Measurements from ENCODE around the gene ASF1A. TPM values are rescaled to one million over a fixed set of nuclear protein-coding genes. Genes with fewer than 3 reads are reported as not detected.

The ASF1A gene
- total and polyA plus RNA-seq, 2 experiments from 2014 or later, result 25.4 to 72.2 TPM

DNA sequence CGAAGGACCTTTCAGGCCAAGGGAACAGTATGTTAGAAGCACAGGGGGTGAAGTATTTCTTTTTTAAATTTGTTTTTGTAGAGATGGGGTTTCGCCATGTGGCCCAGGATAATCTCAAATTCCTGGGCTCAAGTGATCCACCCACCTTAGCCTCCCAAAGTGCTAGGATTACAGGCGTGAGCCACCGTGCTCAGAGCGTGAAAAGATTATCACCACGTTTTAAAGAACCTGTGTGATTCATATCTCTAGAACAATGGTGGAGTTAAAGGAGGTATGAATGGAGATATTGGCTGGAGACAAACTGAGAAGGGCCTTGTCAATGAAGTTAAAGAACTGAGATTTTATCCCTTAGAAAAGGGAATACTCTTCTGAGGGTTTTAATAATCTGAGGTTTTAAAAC is 9.7 kb downstream of the ASF1A start:
- Mint-ChIP-seq H3K9me3 (no peaks in the 10 kb centered on the region), H3K27ac (no peak overlapping the region), H3K4me3 (no peak overlapping the region), H3K4me1 (peaks cover 22% of the 10 kb centered on the region), H3K27me3 (ENCODE audit: insufficient read depth, low read depth, poor library complexity) (peaks cover 2% of the 10 kb centered on the region), H3K36me3 (ENCODE audit: low read depth) (peaks cover 81% of the 10 kb centered on the region)
- Histone ChIP-seq H3K27ac (ENCODE audit: low read depth) (0 out of 2 replicates have a peak overlapping the region, but pooled peaks have one; percentile 48), H3K79me2 (replicated peaks; ENCODE audit: insufficient read depth) (peaks cover 61% of the 10 kb centered on the region), H4K20me1 (replicated peaks; ENCODE audit: insufficient read depth) (peaks cover 38% of the 10 kb centered on the region), H3F3A (replicated peaks; ENCODE audit: low read depth) (no peaks in the 10 kb centered on the region), H3K9me2 (ENCODE audit: insufficient read depth) (no peaks in the 10 kb centered on the region), H3K4me1 (ENCODE audit: insufficient read depth) (peaks cover 14% of the 10 kb centered on the region; the same call in 1 of the 2 replicates), H2AFZ (no peak overlapping the region), H3K4me2 (no peak overlapping the region), H3K36me3 (ENCODE audit: insufficient read depth) (peaks cover 38% of the 10 kb centered on the region), H3K4me3 (no peak overlapping the region), H3K27me3 (ENCODE audit: insufficient read depth) (no peaks in the 10 kb centered on the region)
- no peak for DNase-seq (ENCODE audit: low spot score)
- ATAC-seq, result no peak
- TF ChIP-seq JUNB (IDR thresholded peaks at IDR 0.05; ENCODE audit: unreplicated experiment), result no peak
- TF ChIP-seq, protein P1, sequence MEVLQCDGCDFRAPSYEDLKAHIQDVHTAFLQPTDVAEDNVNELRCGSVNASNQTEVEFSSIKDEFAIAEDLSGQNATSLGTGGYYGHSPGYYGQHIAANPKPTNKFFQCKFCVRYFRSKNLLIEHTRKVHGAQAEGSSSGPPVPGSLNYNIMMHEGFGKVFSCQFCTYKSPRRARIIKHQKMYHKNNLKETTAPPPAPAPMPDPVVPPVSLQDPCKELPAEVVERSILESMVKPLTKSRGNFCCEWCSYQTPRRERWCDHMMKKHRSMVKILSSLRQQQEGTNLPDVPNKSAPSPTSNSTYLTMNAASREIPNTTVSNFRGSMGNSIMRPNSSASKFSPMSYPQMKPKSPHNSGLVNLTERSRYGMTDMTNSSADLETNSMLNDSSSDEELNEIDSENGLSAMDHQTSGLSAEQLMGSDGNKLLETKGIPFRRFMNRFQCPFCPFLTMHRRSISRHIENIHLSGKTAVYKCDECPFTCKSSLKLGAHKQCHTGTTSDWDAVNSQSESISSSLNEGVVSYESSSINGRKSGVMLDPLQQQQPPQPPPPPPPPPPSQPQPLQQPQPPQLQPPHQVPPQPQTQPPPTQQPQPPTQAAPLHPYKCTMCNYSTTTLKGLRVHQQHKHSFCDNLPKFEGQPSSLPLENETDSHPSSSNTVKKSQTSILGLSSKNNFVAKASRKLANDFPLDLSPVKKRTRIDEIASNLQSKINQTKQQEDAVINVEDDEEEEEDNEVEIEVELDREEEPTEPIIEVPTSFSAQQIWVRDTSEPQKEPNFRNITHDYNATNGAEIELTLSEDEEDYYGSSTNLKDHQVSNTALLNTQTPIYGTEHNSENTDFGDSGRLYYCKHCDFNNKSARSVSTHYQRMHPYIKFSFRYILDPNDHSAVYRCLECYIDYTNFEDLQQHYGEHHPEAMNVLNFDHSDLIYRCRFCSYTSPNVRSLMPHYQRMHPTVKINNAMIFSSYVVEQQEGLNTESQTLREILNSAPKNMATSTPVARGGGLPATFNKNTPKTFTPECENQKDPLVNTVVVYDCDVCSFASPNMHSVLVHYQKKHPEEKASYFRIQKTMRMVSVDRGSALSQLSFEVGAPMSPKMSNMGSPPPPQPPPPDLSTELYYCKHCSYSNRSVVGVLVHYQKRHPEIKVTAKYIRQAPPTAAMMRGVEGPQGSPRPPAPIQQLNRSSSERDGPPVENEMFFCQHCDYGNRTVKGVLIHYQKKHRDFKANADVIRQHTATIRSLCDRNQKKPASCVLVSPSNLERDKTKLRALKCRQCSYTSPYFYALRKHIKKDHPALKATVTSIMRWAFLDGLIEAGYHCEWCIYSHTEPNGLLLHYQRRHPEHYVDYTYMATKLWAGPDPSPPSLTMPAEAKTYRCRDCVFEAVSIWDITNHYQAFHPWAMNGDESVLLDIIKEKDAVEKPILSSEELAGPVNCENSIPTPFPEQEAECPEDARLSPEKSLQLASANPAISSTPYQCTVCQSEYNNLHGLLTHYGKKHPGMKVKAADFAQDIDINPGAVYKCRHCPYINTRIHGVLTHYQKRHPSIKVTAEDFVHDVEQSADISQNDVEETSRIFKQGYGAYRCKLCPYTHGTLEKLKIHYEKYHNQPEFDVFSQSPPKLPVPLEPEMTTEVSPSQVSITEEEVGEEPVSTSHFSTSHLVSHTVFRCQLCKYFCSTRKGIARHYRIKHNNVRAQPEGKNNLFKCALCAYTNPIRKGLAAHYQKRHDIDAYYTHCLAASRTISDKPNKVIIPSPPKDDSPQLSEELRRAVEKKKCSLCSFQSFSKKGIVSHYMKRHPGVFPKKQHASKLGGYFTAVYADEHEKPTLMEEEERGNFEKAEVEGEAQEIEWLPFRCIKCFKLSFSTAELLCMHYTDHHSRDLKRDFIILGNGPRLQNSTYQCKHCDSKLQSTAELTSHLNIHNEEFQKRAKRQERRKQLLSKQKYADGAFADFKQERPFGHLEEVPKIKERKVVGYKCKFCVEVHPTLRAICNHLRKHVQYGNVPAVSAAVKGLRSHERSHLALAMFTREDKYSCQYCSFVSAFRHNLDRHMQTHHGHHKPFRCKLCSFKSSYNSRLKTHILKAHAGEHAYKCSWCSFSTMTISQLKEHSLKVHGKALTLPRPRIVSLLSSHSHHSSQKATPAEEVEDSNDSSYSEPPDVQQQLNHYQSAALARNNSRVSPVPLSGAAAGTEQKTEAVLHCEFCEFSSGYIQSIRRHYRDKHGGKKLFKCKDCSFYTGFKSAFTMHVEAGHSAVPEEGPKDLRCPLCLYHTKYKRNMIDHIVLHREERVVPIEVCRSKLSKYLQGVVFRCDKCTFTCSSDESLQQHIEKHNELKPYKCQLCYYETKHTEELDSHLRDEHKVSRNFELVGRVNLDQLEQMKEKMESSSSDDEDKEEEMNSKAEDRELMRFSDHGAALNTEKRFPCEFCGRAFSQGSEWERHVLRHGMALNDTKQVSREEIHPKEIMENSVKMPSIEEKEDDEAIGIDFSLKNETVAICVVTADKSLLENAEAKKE (CRISPR knock-in tag; IDR thresholded peaks at IDR 0.05), result no peak
- TF ChIP-seq ZNF331 (CRISPR knock-in tag; IDR thresholded peaks at IDR 0.05; ENCODE audit: low read depth), result no peak

DNA sequence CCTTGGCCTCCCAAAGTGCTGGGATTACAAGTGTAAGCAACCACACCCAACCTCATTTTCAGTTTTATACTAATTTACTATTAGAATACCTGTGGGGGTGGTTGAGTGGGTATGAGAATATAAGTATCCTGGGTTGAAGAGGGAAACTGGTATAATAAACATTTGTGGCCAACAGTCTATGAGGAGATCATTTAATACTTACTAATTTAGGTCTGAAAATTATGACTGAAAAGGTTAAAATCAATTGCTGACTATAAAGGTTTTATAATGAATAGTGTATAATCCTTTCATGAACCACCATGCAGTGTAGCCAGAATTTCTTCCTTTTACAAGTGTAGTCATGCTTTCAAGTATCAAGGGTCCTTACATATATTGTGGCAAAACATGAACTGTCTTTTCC is 11.1 kb downstream of the ASF1A start:
- Histone ChIP-seq H4K20me1 (replicated peaks; ENCODE audit: insufficient read depth) (peaks cover 28% of the 10 kb centered on the region), H3K9me2 (ENCODE audit: insufficient read depth) (no peaks in the 10 kb centered on the region), H3K4me3 (no peak overlapping the region), H3K27ac (ENCODE audit: low read depth) (no peak overlapping the region), H3K79me2 (replicated peaks; ENCODE audit: insufficient read depth) (peaks cover 47% of the 10 kb centered on the region), H3K4me1 (ENCODE audit: insufficient read depth) (peaks cover 6% of the 10 kb centered on the region; the same call in 1 of the 2 replicates), H3F3A (replicated peaks; ENCODE audit: low read depth) (no peaks in the 10 kb centered on the region), H3K4me2 (no peak overlapping the region), H2AFZ (no peak overlapping the region), H3K27me3 (ENCODE audit: insufficient read depth) (no peaks in the 10 kb centered on the region), H3K36me3 (ENCODE audit: insufficient read depth) (peaks cover 47% of the 10 kb centered on the region)
- Mint-ChIP-seq H3K36me3 (ENCODE audit: low read depth) (peaks cover 79% of the 10 kb centered on the region), H3K9me3 (no peaks in the 10 kb centered on the region), H3K4me1 (peaks cover 9% of the 10 kb centered on the region), H3K27ac (no peak overlapping the region), H3K4me3 (no peak overlapping the region), H3K27me3 (ENCODE audit: insufficient read depth, low read depth, poor library complexity) (peaks cover 2% of the 10 kb centered on the region)
- DNase-seq (ENCODE audit: low spot score) (no peak), ATAC-seq (no peak)
- TF ChIP-seq STAT1 (IDR thresholded peaks at IDR 0.05; ENCODE audit: unreplicated experiment), result no peak
- no peak for TF ChIP-seq EZH2phosphoT487 (IDR thresholded peaks at IDR 0.05; ENCODE audit: unreplicated experiment)
- TF ChIP-seq POLR2AphosphoS5 (IDR thresholded peaks at IDR 0.05; ENCODE audit: low read depth), result no peak
- TF ChIP-seq EZH2 (IDR thresholded peaks at IDR 0.05; ENCODE audit: low read depth, unreplicated experiment), result no peak
- TF ChIP-seq, protein P1 (CRISPR knock-in tag; IDR thresholded peaks at IDR 0.05), result no peak
